Epithelial cell of umbilical artery (primary cell): ENCODE results near the gene CNTN5. TPM values are rescaled to one million over a fixed set of nuclear protein-coding genes. Genes with fewer than 3 reads are reported as not detected.

Experiments used
- total RNA-seq: library from RNA; depleted of rRNA; stranded (reverse); fragments of >200 nt; gene quantifications from 2 replicates; pipeline ENCODE4 v1.2.3, GENCODE V29; 2014

Gene CNTN5
- total RNA-seq = not detected in 2 replicates

GRCh38 chr11:99020352-99021225 lies at the start of gene CNTN5:
Gene CNTN5, plus strand, starts transcription at chr11:99020949.

